Parathyroid adenoma (tissue), 2 donors: Measurements from ENCODE around the gene PLOD3.

Experiments used
- H2AFZ ChIP-seq: fragments of 300-600 bp; sonication (generic); one replicate; pipeline ENCODE4 v1.7.0; 2017; ENCODE audit warnings: antibody characterized with exemption, mild to moderate bottlenecking
- H3K27ac ChIP-seq: fragments of 300-600 bp; sonication (generic); one replicate; pipeline ENCODE4 v1.7.0; 2017
- H3K27me3 ChIP-seq: fragments of 300-600 bp; sonication (generic); one replicate; pipeline ENCODE4 v1.7.0; 2017; ENCODE audit warnings: low read length; ENCODE audit not compliant: control insufficient read depth, insufficient read depth
- H3K36me3 ChIP-seq: fragments of 300-600 bp; sonication (generic); one replicate; pipeline ENCODE4 v1.7.0; 2017; ENCODE audit warnings: low read length; ENCODE audit not compliant: control insufficient read depth, insufficient read depth
- H3K4me1 ChIP-seq: fragments of 300-600 bp; sonication (generic); one replicate; pipeline ENCODE4 v1.7.0; 2017; ENCODE audit warnings: control low read depth
- H3K4me2 ChIP-seq: fragments of 300-600 bp; sonication (generic); one replicate; pipeline ENCODE4 v1.7.0; 2017; ENCODE audit warnings: low read length
- H3K4me3 ChIP-seq: fragments of 300-600 bp; sonication (generic); one replicate; pipeline ENCODE4 v1.7.0; 2017; ENCODE audit warnings: low read depth, low read length
- H3K79me2 ChIP-seq: fragments of 300-600 bp; sonication (generic); one replicate; pipeline ENCODE4 v1.7.0; 2017; ENCODE audit warnings: control low read depth
- H3K9ac ChIP-seq: fragments of 300-600 bp; sonication (generic); one replicate; pipeline ENCODE4 v1.7.0; 2017; ENCODE audit warnings: mild to moderate bottlenecking
- H3K9me3 ChIP-seq: fragments of 300-600 bp; sonication (generic); one replicate; pipeline ENCODE4 v1.7.0; 2017; ENCODE audit warnings: low read length; ENCODE audit not compliant: control insufficient read depth
- CTCF ChIP-seq: fragments of 300-600 bp; sonication (generic); IDR thresholded peaks from one replicate; pipeline ENCODE4 v1.7.0; 2017; ENCODE audit warnings: antibody characterized with exemption, mild to moderate bottlenecking
- donor health status: primary hyperparathyroidism.

The PLOD3 gene

GRCh38 chr7:101180130-101180755, 37.1 kb downstream of the PLOD3 start, which contains the start of gene NAT16:
Gene NAT16 (minus strand): TSS chr7:101180293. CDS start chr7:101174807, 5,486 bp downstream.
- Histone ChIP-seq H3K4me3 (peak within 1 kb of the TSS; percentile 31), H3K4me2 (peak within 1 kb of the TSS; percentile 55), H3K27me3 (no peaks in the 10 kb centered on the region)

GRCh38 chr7:101179713-101180112, 37.7 kb downstream of the PLOD3 start:
- Histone ChIP-seq H3K79me2 (no peaks in the 10 kb centered on the region), H3K9ac (no peak overlapping the region), H3K27ac (no peak overlapping the region), H3K27me3 (no peaks in the 10 kb centered on the region), H2AFZ (peak overlapping the region; percentile 40), H3K4me1 (no peaks in the 10 kb centered on the region), H3K4me2 (peak overlapping the region; percentile 53), H3K4me3 (no peak overlapping the region), H3K9me3 (no peaks in the 10 kb centered on the region), H3K36me3 (no peaks in the 10 kb centered on the region)
- TF ChIP-seq CTCF, result no peak

More at GRCh38 chr7:101180130-101180755, 37.1 kb downstream of the PLOD3 start, which contains the start of gene NAT16:
- H3K4me1 ChIP-seq, result no peaks in the 10 kb centered on the region
- H3K9ac ChIP-seq, result no peak within 1 kb of the TSS
- no peaks in the 10 kb centered on the region for H3K36me3 ChIP-seq
- no peaks in the 10 kb centered on the region for H3K9me3 ChIP-seq
- no peaks in the 10 kb centered on the region for H3K79me2 ChIP-seq
- H3K27ac ChIP-seq, result no peak within 1 kb of the TSS
- TF ChIP-seq CTCF, result no peak
- H2AFZ ChIP-seq, result peak within 1 kb of the TSS; percentile 40

GRCh38 chr7:101179117-101179516, 38.3 kb downstream of the PLOD3 start:
- H3K4me3 ChIP-seq, result peak overlapping the region; percentile 31
- H3K4me1 ChIP-seq, result no peaks in the 10 kb centered on the region
- no peak overlapping the region for H3K27ac ChIP-seq
- no peak overlapping the region for H3K9ac ChIP-seq
- no peaks in the 10 kb centered on the region for H3K79me2 ChIP-seq
- no peak for TF ChIP-seq CTCF
- H3K27me3 ChIP-seq, result peaks cover 5% of the 10 kb centered on the region
- no peaks in the 10 kb centered on the region for H3K9me3 ChIP-seq
- H3K4me2 ChIP-seq, result peak overlapping the region; percentile 55
- H2AFZ ChIP-seq, result no peak overlapping the region
- H3K36me3 ChIP-seq, result no peaks in the 10 kb centered on the region

GRCh38 chr7:101177644-101178043, 39.7 kb downstream of the PLOD3 start:
- Histone ChIP-seq H3K36me3 (no peaks in the 10 kb centered on the region), H3K27ac (no peak overlapping the region), H3K4me1 (peaks cover under 1% of the 10 kb centered on the region), H3K9ac (no peak overlapping the region), H3K9me3 (no peaks in the 10 kb centered on the region), H2AFZ (no peak overlapping the region), H3K4me3 (no peak overlapping the region), H3K27me3 (peaks cover 14% of the 10 kb centered on the region), H3K4me2 (no peak overlapping the region), H3K79me2 (no peaks in the 10 kb centered on the region)
- TF ChIP-seq CTCF, result no peak

GRCh38 chr7:101175664-101176063, 41.7 kb downstream of the PLOD3 start:
- Histone ChIP-seq H3K27ac (no peak overlapping the region), H3K36me3 (no peaks in the 10 kb centered on the region), H3K4me2 (no peak overlapping the region), H3K4me1 (peaks cover 9% of the 10 kb centered on the region), H3K4me3 (no peak overlapping the region), H3K79me2 (no peaks in the 10 kb centered on the region), H3K9me3 (no peaks in the 10 kb centered on the region), H2AFZ (no peak overlapping the region), H3K27me3 (peaks cover 32% of the 10 kb centered on the region), H3K9ac (no peak overlapping the region)
- TF ChIP-seq CTCF, result no peak
